NCI-H1436 (cell line): ENCODE measurements around the gene CMTM3.
A peak's percentile ranks its signal among the peaks of the same experiment; 100 is the strongest.
"Not testable (repeated sequence)": the region's sequence is repeated elsewhere in the genome, so short reads cannot be mapped to it uniquely, and the experiment has no call there.

Source experiments
- DNase-seq: peaks from one replicate; lab custom pipeline; 2025; lab: John Stamatoyannopoulos, UW

Gene CMTM3

GRCh38 chr16:66585481-66586239 is 18.8 kb upstream of the CMTM3 start:
- DNase-seq, result no peak

- no peak for DNase-seq
These were observed 16.5 kb upstream of the CMTM3 start for GRCh38 chr16:66587881-66588600.

- no peak for DNase-seq
These were observed 15.4 kb upstream of the CMTM3 start for GRCh38 chr16:66588981-66589713.

DNA sequence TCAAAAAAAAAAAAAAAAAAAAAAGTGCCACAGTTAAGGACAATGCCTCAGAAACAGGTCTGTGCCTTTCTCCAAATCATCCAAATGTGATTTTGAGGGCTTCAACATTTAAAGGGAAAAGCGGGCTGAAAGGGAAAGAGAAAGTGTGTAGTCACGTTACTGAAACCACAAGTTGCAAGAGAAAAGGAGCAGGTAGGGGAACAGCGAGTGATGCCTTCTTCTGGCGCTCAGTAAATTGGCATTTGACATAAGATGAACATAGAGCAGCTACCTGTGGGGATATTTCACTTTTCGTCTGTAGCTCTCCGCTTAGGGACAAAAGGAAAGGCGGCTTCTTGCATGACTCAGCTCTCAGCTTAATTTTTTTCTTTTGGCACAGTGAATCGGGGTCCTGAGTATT is 14.2 kb upstream of the CMTM3 start:
- no peak for DNase-seq

GRCh38 chr16:66591018-66591417 is 13.5 kb upstream of the CMTM3 start:
- DNase-seq, result no peak

DNA sequence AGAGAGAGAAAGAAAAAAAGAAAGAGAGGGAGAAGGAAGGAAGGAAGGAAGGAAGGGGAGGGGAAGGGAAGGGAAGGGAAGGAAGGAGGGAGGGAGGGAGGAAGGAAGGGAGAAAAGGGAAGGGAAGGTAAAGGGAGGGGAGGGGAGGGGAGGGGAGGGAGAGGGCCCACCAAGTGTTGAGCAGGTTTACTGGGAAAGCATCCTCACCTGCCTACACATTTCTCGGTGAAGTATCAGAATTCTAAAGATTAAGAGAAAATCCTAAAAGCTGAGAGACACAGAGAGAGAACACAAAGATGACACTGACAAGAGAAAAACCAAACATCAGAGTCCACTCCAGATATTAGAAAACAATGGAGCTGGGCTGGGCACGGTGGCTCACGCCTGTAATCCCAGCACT is 12.3 kb upstream of the CMTM3 start:
- DNase-seq, result no peak

DNA sequence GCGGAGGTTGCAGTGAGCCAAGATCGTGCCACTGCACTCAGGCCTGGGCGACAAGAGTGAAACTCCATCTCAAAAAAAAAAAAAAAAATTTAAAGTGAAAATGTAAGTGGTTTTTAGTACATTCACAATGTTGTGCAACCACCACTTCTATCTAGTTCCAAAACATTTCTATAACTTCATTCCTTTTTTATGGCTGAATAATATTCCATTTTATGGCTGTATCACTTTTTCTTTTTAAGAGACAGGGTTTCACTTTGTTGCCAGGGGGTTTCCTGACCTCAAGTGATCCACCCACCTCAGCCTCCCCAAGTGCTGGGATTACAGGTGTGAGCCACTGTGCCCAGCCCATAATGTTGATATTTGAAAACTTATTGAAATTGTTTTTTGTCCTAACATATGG is 11.7 kb upstream of the CMTM3 start:
- no peak for DNase-seq

DNA sequence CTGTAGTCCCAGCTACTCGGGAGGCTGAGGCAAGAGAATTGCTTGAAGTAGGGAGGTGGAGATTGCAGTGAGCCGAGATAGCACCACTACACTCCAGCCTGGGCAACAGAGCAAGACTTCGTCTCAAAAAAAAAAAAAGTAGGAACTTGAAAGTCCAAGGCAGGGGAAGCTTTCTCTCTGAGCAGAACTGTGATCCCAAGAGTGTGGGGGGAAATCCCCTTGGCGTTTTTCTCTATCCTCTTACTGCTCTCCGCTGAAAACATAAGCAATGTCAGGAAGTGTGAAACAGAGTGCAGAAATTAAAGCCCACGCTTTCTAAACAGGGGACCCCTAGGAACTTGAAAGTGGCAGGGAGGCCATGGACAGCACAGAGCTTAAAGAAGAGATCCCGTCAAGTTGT is 9.8 kb upstream of the CMTM3 start:
- DNase-seq, result no peak

DNA sequence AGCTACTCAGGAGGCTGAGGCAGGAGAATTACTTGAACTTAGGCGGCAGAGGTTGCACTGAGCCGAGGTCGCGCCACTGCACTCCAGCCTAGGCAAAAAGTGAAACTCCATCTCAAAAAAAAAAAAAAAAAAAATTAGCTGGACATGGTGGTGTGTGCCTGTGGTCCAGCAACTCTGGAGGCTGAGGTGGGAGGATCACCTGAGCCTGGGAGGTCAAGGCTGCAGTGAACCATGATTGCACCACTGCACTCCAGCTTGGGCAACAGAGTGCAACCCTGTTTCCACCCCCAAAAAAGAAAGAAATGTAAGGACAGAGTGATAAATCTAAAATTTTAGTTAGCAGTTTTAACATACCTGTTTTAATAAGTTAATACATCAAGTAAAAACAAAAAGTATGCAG is 7.9 kb upstream of the CMTM3 start:
- not testable (repeated sequence) for DNase-seq

DNA sequence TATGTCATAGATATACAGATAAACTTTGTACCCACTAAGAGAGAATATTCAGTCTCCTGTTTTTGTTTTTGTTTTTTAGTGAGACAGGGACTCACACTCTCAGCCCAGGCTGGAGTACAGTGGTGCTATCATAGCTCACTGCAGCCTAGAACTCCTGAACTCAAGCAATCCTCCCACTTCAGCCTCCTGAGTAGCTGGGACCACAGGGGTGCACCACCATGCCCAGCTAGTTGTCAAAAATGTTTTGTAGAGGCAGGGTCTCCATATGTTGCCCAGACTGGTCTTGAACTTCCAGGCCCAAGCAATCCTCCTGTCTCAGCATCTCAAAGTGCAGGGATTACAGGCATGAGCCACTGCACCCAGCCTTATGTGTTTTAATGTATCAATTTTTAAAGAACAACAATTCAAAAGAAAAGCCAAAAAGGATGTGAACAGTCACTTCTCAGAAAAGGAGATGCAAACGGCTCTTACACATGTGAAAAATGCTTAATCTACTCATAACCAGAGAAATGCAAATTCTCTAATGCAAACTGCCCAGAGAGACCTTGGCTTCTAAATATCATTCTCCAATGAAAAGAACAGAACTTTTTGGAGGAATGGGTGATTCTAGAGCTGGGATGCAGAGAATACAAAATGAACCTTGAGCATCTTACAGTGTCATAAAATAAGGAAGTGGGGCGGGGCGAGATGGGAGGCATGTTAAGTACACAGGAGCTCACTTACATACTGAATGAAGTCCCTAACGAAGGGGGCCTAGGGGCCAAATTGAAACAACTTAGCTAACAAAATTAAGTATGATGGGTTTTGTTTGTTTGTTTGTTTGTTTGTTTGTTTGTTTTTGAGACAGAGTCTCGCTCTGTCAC is 7.3 kb upstream of the CMTM3 start:
- DNase-seq, result no peak

DNA sequence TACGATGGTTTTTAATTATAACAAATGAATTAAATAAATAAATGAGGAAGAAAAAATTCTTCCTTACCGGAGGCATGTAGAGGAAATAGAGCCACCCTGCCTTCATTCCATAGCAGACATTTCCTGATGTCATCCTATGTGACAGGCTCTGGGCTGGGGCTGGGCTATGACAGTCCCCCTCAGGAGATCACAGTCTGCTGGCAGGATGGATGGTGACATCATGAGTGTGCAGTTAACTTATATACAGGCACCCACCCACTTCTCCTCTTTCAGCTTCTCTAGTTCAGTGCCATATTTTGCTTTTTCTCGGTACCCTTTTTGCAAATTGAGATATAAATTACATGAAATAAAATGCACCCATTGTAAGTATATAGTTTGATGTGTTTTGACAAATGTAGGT is 6.4 kb upstream of the CMTM3 start:
- no peak for DNase-seq

GRCh38 chr16:66599726-66600125 is 4.8 kb upstream of the CMTM3 start:
- DNase-seq, result no peak

GRCh38 chr16:66600477-66600876 is 4.0 kb upstream of the CMTM3 start:
- no peak for DNase-seq

DNA sequence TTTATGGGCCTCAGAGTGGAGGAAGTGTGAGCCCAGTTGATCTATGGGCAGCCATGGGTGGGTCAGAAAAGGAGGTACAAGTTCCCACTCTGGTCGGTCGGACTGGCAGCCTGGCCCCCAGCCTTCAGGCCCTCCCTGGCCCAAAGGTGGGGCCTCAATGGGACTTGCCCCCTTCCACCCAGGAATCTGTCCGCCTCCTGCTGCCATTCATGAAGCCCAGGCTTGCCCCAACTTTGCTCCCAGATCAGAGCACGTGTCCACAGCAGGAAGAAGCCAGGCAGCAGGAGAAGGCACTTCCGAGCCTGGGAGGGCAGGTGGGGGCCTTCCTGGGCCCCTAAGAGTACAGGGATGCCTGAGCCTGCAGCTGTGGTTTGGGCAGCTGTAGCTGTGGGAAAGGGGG is 3.0 kb upstream of the CMTM3 start:
- DNase-seq, result no peak

GRCh38 chr16:66603537-66604375 is 748 bp upstream of the CMTM3 start:
- DNase-seq, result peak; percentile 35

- no peak for DNase-seq
These were observed 874 bp downstream of the CMTM3 start for GRCh38 chr16:66605177-66605978.

DNA sequence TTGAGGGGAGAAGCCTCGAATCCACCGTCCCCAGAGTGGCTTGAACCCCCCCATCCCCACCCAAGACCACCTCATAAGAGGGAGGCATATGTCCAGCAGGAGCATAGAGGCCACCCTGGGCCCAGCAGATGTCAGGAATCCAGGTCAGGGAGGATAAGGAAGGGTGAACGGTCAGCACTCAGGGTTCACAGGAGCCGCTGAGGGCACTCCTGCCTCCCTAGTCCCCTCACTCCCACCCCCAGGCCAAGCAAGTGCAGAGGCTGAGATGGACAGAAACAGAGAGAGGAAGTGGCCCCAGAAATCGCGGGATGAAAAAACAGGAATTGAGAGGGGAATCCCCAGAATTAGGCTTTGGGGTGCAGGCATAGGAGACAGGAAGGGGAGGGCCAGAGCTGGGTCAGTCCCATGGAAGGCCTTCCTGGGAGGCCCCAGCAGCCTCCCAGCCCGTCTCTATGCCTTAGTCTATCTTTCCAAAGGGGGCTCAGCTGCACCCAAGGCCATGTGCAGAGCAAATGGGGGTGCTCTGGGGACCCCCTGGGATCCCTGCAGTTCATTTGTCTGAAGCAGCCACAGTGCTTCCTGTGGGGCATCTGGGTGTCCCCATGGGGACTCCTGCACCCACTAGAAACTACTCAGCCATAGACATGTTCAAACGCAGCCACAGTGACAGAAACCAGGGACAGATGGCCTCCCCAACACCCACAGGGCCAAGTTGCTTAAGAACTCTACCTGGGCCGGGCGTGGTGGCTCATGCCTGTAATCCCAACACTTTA is 1.7 kb downstream of the CMTM3 start:
- DNase-seq, result no peak

- DNase-seq, result peak; percentile 47
These were observed 4.0 kb downstream of the CMTM3 start for GRCh38 chr16:66608241-66609138.
